Measurements from ENCODE around the gene ZNF547.

The ZNF547 gene

GRCh38 chr19:57419439-57419838 lies 56.1 kb downstream of the ZNF547 start:
- no peak for TF ChIP-seq CTCF (IDR thresholded peaks at IDR 0.05; ENCODE audit: low read depth, low read length)

GRCh38 chr19:57421037-57421436 lies 57.7 kb downstream of the ZNF547 start:
- H3K4me3 ChIP-seq (ENCODE audit: low read depth, low read length), result no peak overlapping the region
- no peak for TF ChIP-seq CTCF (IDR thresholded peaks at IDR 0.05; ENCODE audit: low read depth, low read length)

More at GRCh38 chr19:57419439-57419838, 56.1 kb downstream of the ZNF547 start:
- no peak overlapping the region for H3K4me3 ChIP-seq (ENCODE audit: low read depth, low read length)

Data from WI38 (cell line).